ENCODE results near the gene UBP1.
"Not testable (repeated sequence)": the region's sequence is repeated elsewhere in the genome, so short reads cannot be mapped to it uniquely, and the experiment has no call there.

The UBP1 gene

GRCh38 chr3:33440328-33441224 is at the start of gene UBP1:
UBP1 (minus strand) TSS chr3:33440405; CDS start chr3:33439848, 557 bp downstream.
- Mint-ChIP-seq H3K36me3 (ENCODE audit: low read depth) (peaks cover 5% of the 10 kb centered on the region), H3K9me3 (no peaks in the 10 kb centered on the region), H3K4me1 (ENCODE audit: low read depth) (peaks cover 34% of the 10 kb centered on the region), H3K4me3 (peak within 1 kb of the TSS; percentile 100), H3K27me3 (ENCODE audit: low read depth) (no peaks in the 10 kb centered on the region), H3K27ac (peak within 1 kb of the TSS; percentile 100)
- peak; percentile 100 for DNase-seq (ENCODE audit: low spot score)

- H3K27me3 Mint-ChIP-seq (ENCODE audit: low read depth) = no peaks in the 10 kb centered on the region
- H3K36me3 Mint-ChIP-seq (ENCODE audit: low read depth) = no peaks in the 10 kb centered on the region
- DNase-seq (ENCODE audit: low spot score) = no peak
- no peaks in the 10 kb centered on the region for H3K9me3 Mint-ChIP-seq
- no peak overlapping the region for H3K4me3 Mint-ChIP-seq
- H3K4me1 Mint-ChIP-seq (ENCODE audit: low read depth) = no peaks in the 10 kb centered on the region
- no peak overlapping the region for H3K27ac Mint-ChIP-seq
Measured at GRCh38 chr3:33488683-33489082, 48.5 kb upstream of the UBP1 start.

DNA sequence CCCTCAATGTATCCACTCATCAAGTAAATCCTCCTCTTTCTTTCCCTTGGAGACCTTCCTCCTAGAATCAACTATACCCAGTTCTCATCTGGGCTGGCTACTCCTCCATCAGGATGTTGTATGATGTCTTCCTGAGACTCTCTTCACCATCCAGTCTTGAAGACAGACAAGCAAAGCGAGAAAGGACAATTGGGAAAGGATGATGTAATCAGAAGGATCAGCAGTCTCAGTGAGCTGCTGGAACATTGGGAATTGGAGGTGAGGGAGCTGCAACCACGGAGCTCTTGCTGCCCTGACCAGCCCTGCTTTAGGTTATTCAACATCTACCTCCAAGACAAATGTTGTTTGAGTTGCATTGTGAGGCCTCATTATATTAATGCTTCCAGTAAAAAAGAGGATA is 48.0 kb upstream of the UBP1 start:
- H3K36me3 Mint-ChIP-seq (ENCODE audit: low read depth) = no peaks in the 10 kb centered on the region
- H3K27me3 Mint-ChIP-seq (ENCODE audit: low read depth) = no peaks in the 10 kb centered on the region
- H3K4me3 Mint-ChIP-seq = no peak overlapping the region
- H3K27ac Mint-ChIP-seq = no peak overlapping the region
- no peaks in the 10 kb centered on the region for H3K9me3 Mint-ChIP-seq
- no peaks in the 10 kb centered on the region for H3K4me1 Mint-ChIP-seq (ENCODE audit: low read depth)
- DNase-seq (ENCODE audit: low spot score) = no peak

- DNase-seq (ENCODE audit: low spot score) = no peak
- no peak overlapping the region for H3K4me3 Mint-ChIP-seq
- no peaks in the 10 kb centered on the region for H3K27me3 Mint-ChIP-seq (ENCODE audit: low read depth)
- no peaks in the 10 kb centered on the region for H3K36me3 Mint-ChIP-seq (ENCODE audit: low read depth)
- no peak overlapping the region for H3K27ac Mint-ChIP-seq
- no peaks in the 10 kb centered on the region for H3K4me1 Mint-ChIP-seq (ENCODE audit: low read depth)
- H3K9me3 Mint-ChIP-seq = peaks cover 10% of the 10 kb centered on the region
Measured at GRCh38 chr3:33482111-33482521, 41.9 kb upstream of the UBP1 start.

DNA sequence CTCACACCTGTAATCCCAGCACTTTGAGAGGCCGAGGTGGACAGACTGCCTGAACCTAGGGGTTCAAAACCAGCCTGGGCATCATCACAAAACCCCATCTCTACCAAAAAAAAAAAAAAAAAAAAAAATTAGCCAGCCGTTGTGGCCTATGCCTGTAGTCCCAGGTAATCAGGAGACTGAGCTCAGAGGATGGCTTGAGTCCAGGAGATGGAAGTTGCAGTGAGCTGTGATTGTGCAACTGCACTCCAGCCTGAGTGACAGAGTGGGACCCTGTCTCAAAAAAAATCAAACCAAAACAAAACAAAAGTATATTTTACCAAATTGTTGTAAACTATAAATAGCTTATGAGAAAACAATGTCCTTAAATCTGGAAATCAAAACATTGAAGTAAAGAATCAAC is 34.7 kb upstream of the UBP1 start:
- H3K9me3 Mint-ChIP-seq = peaks cover under 1% of the 10 kb centered on the region
- no peak overlapping the region for H3K4me3 Mint-ChIP-seq
- H3K4me1 Mint-ChIP-seq (ENCODE audit: low read depth) = no peaks in the 10 kb centered on the region
- no peaks in the 10 kb centered on the region for H3K36me3 Mint-ChIP-seq (ENCODE audit: low read depth)
- H3K27ac Mint-ChIP-seq = no peak overlapping the region
- H3K27me3 Mint-ChIP-seq (ENCODE audit: low read depth) = no peaks in the 10 kb centered on the region
- DNase-seq (ENCODE audit: low spot score) = no peak

GRCh38 chr3:33473813-33474212 is 33.6 kb upstream of the UBP1 start:
- H3K27me3 Mint-ChIP-seq (ENCODE audit: low read depth) = no peaks in the 10 kb centered on the region
- H3K36me3 Mint-ChIP-seq (ENCODE audit: low read depth) = no peaks in the 10 kb centered on the region
- H3K9me3 Mint-ChIP-seq = no peaks in the 10 kb centered on the region
- DNase-seq (ENCODE audit: low spot score) = no peak
- H3K27ac Mint-ChIP-seq = no peak overlapping the region
- no peak overlapping the region for H3K4me3 Mint-ChIP-seq
- H3K4me1 Mint-ChIP-seq (ENCODE audit: low read depth) = no peaks in the 10 kb centered on the region

GRCh38 chr3:33467786-33468185 is 27.6 kb upstream of the UBP1 start:
- no peak for DNase-seq (ENCODE audit: low spot score)
- no peaks in the 10 kb centered on the region for H3K27me3 Mint-ChIP-seq (ENCODE audit: low read depth)
- H3K27ac Mint-ChIP-seq = no peak overlapping the region
- H3K36me3 Mint-ChIP-seq (ENCODE audit: low read depth) = peaks cover 8% of the 10 kb centered on the region
- H3K4me1 Mint-ChIP-seq (ENCODE audit: low read depth) = no peaks in the 10 kb centered on the region
- H3K4me3 Mint-ChIP-seq = no peak overlapping the region
- H3K9me3 Mint-ChIP-seq = peaks cover 12% of the 10 kb centered on the region

- no peaks in the 10 kb centered on the region for H3K4me1 Mint-ChIP-seq (ENCODE audit: low read depth)
- H3K4me3 Mint-ChIP-seq = no peak overlapping the region
- peaks cover 20% of the 10 kb centered on the region for H3K9me3 Mint-ChIP-seq
- no peaks in the 10 kb centered on the region for H3K27me3 Mint-ChIP-seq (ENCODE audit: low read depth)
- no peak overlapping the region for H3K27ac Mint-ChIP-seq
- no peak for DNase-seq (ENCODE audit: low spot score)
- peaks cover 2% of the 10 kb centered on the region for H3K36me3 Mint-ChIP-seq (ENCODE audit: low read depth)
Measured at GRCh38 chr3:33461097-33461496, 20.9 kb upstream of the UBP1 start.

GRCh38 chr3:33459577-33459976 is 19.4 kb upstream of the UBP1 start:
- not testable (repeated sequence) for H3K27me3 Mint-ChIP-seq (ENCODE audit: low read depth); H3K4me1 Mint-ChIP-seq (ENCODE audit: low read depth); H3K36me3 Mint-ChIP-seq (ENCODE audit: low read depth); H3K4me3 Mint-ChIP-seq; H3K27ac Mint-ChIP-seq; DNase-seq (ENCODE audit: low spot score)
- H3K9me3 Mint-ChIP-seq = peaks cover 23% of the 10 kb centered on the region

DNA sequence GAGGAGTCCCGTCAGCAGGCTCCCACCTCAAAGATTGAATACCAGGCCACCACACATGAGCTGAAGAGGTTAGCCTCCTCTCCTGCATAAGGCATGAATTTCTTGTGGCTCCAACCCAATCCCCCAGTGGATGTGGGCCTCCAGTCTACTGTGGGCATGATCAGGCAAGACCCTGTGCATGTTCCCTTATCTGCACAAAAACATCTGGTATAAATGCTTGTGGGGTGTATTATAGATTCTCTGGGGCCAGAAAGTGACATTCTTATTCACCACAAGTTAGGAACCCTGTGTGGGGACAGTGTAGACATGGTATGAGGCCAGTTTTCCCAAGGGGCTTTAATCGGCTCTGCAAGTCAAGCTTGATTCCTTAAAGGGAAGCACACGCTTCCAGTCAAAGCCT is 18.2 kb upstream of the UBP1 start:
- no peak for DNase-seq (ENCODE audit: low spot score)
- Mint-ChIP-seq H3K36me3 (ENCODE audit: low read depth) (peaks cover 12% of the 10 kb centered on the region), H3K27me3 (ENCODE audit: low read depth) (no peaks in the 10 kb centered on the region), H3K4me3 (no peak overlapping the region), H3K27ac (no peak overlapping the region), H3K4me1 (ENCODE audit: low read depth) (peaks cover 8% of the 10 kb centered on the region), H3K9me3 (peaks cover 31% of the 10 kb centered on the region)

GRCh38 chr3:33456756-33457155 is 16.6 kb upstream of the UBP1 start:
- Mint-ChIP-seq H3K4me3 (no peak overlapping the region), H3K27ac (no peak overlapping the region), H3K4me1 (ENCODE audit: low read depth) (peaks cover 8% of the 10 kb centered on the region), H3K36me3 (ENCODE audit: low read depth) (peaks cover 12% of the 10 kb centered on the region), H3K9me3 (peaks cover 31% of the 10 kb centered on the region), H3K27me3 (ENCODE audit: low read depth) (no peaks in the 10 kb centered on the region)
- DNase-seq (ENCODE audit: low spot score) = no peak

DNA sequence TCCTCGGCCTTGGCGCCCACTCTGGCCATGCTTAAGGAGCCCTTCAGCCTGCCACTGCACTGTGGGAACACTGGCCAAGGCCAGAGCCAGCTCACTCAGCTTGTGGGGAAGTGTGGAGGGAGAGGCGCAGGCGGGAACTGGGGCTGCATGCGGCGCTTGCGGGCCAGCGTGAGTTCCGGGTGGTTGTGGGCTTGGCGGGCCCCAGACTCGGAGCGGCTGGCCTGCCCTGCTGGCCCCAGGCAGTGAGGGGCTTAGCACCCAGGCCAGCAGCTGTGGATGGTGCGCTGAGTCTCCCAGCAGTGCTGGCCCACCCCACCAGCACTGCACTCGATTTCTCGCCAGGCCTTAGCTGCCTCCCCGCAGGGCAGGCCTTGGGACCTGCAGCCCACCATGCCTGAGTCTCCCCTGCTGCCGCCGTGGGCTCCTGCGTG is 13.1 kb upstream of the UBP1 start:
- Mint-ChIP-seq H3K27me3 (ENCODE audit: low read depth) (no peaks in the 10 kb centered on the region), H3K9me3 (peaks cover 14% of the 10 kb centered on the region), H3K36me3 (ENCODE audit: low read depth) (peaks cover 12% of the 10 kb centered on the region), H3K4me1 (ENCODE audit: low read depth) (peaks cover 8% of the 10 kb centered on the region), H3K4me3 (no peak overlapping the region), H3K27ac (no peak overlapping the region)
- DNase-seq (ENCODE audit: low spot score) = no peak

DNA sequence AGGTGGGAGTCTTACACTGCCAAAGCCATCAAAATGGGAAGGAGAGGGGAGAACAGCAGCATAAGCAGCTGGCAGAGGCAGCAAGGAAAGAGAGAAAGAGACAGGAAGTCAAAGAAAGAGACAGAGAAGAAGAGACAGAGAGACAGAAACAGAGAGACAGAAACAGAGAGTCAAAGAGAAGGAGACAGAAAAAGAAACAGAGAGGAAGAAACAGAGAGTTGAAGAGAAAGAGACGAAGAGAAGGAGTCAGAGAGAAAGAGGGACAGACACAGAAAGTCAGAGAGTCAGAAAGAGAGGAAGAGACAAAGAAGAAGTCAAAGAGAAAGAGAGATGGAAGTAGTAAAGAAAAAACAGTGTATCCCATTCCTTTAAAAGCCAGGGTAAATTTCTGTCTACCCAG is 11.8 kb upstream of the UBP1 start:
- H3K27me3 Mint-ChIP-seq (ENCODE audit: low read depth); DNase-seq (ENCODE audit: low spot score); H3K27ac Mint-ChIP-seq; H3K4me3 Mint-ChIP-seq: not testable (repeated sequence)
- H3K36me3 Mint-ChIP-seq (ENCODE audit: low read depth) = peaks cover 10% of the 10 kb centered on the region
- peaks cover 17% of the 10 kb centered on the region for H3K4me1 Mint-ChIP-seq (ENCODE audit: low read depth)
- peaks cover 10% of the 10 kb centered on the region for H3K9me3 Mint-ChIP-seq

- Mint-ChIP-seq H3K27me3 (ENCODE audit: low read depth) (no peaks in the 10 kb centered on the region), H3K9me3 (no peaks in the 10 kb centered on the region), H3K4me1 (ENCODE audit: low read depth) (peaks cover 15% of the 10 kb centered on the region), H3K4me3 (peak overlapping the region; percentile 81), H3K36me3 (ENCODE audit: low read depth) (no peaks in the 10 kb centered on the region), H3K27ac (no peak overlapping the region)
- DNase-seq (ENCODE audit: low spot score) = no peak
Measured at GRCh38 chr3:33447958-33448357, 7.8 kb upstream of the UBP1 start.

GRCh38 chr3:33447256-33447625 is 7.0 kb upstream of the UBP1 start:
- not testable (repeated sequence) for H3K27me3 Mint-ChIP-seq (ENCODE audit: low read depth); H3K27ac Mint-ChIP-seq; DNase-seq (ENCODE audit: low spot score); H3K9me3 Mint-ChIP-seq; H3K36me3 Mint-ChIP-seq (ENCODE audit: low read depth)
- peak overlapping the region; percentile 81 for H3K4me3 Mint-ChIP-seq
- H3K4me1 Mint-ChIP-seq (ENCODE audit: low read depth) = peaks cover 15% of the 10 kb centered on the region
